GM13976 (cell line): ENCODE data around the gene EIF1B.

Experiments
- DNase-seq: peaks from one replicate; pipeline ENCODE4 v3.0.0; 2012; ENCODE audit warnings: low spot score
- CTCF ChIP-seq: IDR thresholded peaks from 2 replicates; pipeline ENCODE4 v1.5.1; 2012; ENCODE audit warnings: borderline replicate concordance, mild to moderate bottlenecking; ENCODE audit not compliant: insufficient read depth; ENCODE audit errors: extremely low read depth, missing control alignments, control extremely low read depth
- in situ Hi-C: fragments of 300-500 bp; cut with MboI; formaldehyde crosslinking; loops from one replicate; pipeline ENCODE4 v1.12.0; 2022; ENCODE audit warnings: low sequenced_read_pairs, mixed read lengths, inconsistent platforms; ENCODE audit not compliant: unreplicated experiment

The EIF1B gene

GRCh38 chr3:40317061-40317855 is 7.8 kb downstream of the EIF1B start:
- in situ Hi-C loops = loop anchor here (5.0 kb wide), 1 partner anchor 125 kb away; no protein-coding TSS in a partner anchor
- TF ChIP-seq CTCF = peak; percentile 50
- peak; percentile 47 for DNase-seq

- no peak for TF ChIP-seq CTCF
- no peak for DNase-seq
- in situ Hi-C loops = no loop called here
Measured at GRCh38 chr3:40321818-40322217, 12.3 kb downstream of the EIF1B start.

- in situ Hi-C loops = no loop called here
- no peak for TF ChIP-seq CTCF
- no peak for DNase-seq
Measured at GRCh38 chr3:40323946-40324345, 14.4 kb downstream of the EIF1B start.

- no peak for DNase-seq
- no peak for TF ChIP-seq CTCF
- in situ Hi-C loops = loop anchor here (25.0 kb wide), 2 partner anchors 263 to 1538 kb away; no protein-coding TSS in a partner anchor
Measured at GRCh38 chr3:40324621-40325020, 15.1 kb downstream of the EIF1B start.

- DNase-seq = no peak
- TF ChIP-seq CTCF = no peak
- in situ Hi-C loops = loop anchor here (25.0 kb wide), 2 partner anchors 262 to 1537 kb away; no protein-coding TSS in a partner anchor
Measured at GRCh38 chr3:40325465-40325864, 16.0 kb downstream of the EIF1B start.

- no peak for TF ChIP-seq CTCF
- no peak for DNase-seq
- in situ Hi-C loops = loop anchor here (25.0 kb wide), 2 partner anchors 259 to 1534 kb away; no protein-coding TSS in a partner anchor
Measured at GRCh38 chr3:40328374-40328773, 18.9 kb downstream of the EIF1B start.
